ENCODE results near the gene SLC5A12. TPM values are rescaled to one million over a fixed set of nuclear protein-coding genes. Genes with fewer than 3 reads are reported as not detected.

The SLC5A12 gene
- total RNA-seq, 1 donor from 2014 or later: not detected

DNA sequence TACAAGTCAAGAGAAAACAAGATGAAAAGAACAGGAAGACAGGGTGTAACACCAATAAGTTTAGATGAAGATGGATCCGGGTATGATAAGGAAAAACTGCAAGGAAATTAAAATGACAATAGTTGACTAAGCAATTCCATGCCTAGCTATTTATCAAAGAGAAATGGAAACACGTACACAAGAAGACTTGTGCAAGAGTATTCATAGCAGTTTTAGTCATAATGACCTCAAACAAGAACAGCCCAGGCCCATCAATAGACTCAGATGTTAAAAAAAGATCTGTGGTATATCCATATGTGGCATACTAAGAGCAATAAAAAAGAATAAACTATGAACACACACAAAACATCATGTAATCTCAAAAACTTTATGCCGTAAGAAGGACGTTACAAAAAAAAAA lies 33.2 kb downstream of the SLC5A12 start:
- DNase-seq (no peak), ATAC-seq (no peak)

DNA sequence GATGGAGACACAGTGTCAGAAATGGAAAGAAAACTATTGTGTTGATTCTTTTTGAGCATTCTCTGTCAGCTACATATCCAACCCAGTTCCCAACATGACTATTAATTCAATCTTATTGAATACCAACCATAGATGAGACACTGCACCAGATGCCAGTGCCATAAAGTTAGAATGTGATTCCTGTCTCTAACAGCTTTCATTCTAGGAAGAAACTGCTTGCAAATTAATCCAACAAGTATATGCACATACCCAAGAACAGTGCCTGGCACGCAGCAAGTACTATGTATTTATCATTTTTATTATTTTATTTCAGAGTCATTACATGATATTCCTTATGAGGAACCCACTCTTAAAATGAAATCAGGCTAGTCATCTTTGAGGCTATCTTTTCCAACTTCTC lies 34.5 kb downstream of the SLC5A12 start:
- Histone ChIP-seq H3K27me3 (ENCODE audit: low read depth) (no peaks in the 10 kb centered on the region), H3K4me3 (no peak overlapping the region), H3K27ac (no peak overlapping the region), H3K9me3 (no peaks in the 10 kb centered on the region), H3K4me1 (no peaks in the 10 kb centered on the region), H3K36me3 (no peaks in the 10 kb centered on the region)
- ATAC-seq (no peak), DNase-seq (no peak)
- TF ChIP-seq, protein P1, sequence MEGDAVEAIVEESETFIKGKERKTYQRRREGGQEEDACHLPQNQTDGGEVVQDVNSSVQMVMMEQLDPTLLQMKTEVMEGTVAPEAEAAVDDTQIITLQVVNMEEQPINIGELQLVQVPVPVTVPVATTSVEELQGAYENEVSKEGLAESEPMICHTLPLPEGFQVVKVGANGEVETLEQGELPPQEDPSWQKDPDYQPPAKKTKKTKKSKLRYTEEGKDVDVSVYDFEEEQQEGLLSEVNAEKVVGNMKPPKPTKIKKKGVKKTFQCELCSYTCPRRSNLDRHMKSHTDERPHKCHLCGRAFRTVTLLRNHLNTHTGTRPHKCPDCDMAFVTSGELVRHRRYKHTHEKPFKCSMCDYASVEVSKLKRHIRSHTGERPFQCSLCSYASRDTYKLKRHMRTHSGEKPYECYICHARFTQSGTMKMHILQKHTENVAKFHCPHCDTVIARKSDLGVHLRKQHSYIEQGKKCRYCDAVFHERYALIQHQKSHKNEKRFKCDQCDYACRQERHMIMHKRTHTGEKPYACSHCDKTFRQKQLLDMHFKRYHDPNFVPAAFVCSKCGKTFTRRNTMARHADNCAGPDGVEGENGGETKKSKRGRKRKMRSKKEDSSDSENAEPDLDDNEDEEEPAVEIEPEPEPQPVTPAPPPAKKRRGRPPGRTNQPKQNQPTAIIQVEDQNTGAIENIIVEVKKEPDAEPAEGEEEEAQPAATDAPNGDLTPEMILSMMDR (IDR thresholded peaks at IDR 0.05): no peak
- intact Hi-C loops (cut with DNase I): no loop called here

More for the DNA sequence above, 33.2 kb downstream of the SLC5A12 start:
- Histone ChIP-seq H3K9me3 (no peaks in the 10 kb centered on the region), H3K4me1 (no peaks in the 10 kb centered on the region), H3K27ac (no peak overlapping the region), H3K27me3 (ENCODE audit: low read depth) (no peaks in the 10 kb centered on the region), H3K36me3 (no peaks in the 10 kb centered on the region), H3K4me3 (no peak overlapping the region)
- intact Hi-C loops (cut with DNase I): no loop called here
- TF ChIP-seq, protein P1 (IDR thresholded peaks at IDR 0.05): no peak

DNA sequence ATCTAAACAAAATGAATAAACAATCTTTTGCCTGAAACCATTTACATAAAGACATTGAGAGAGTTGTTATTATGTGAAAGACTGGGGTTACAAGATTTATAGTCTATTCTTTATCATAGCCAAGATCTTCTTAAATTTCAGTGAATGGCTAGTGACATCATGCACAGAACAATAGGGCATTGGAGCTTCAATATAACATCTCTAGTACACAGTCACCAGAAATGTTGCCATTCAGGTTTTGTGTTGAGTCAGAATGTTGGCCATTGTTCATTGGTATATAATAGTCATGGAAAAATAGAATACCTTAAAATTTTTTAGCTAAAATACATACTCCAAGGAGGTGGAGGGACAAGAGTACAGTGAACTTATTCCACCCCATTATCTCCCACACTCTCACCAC lies 44.3 kb downstream of the SLC5A12 start:
- intact Hi-C loops (cut with DNase I): no loop called here

DNA sequence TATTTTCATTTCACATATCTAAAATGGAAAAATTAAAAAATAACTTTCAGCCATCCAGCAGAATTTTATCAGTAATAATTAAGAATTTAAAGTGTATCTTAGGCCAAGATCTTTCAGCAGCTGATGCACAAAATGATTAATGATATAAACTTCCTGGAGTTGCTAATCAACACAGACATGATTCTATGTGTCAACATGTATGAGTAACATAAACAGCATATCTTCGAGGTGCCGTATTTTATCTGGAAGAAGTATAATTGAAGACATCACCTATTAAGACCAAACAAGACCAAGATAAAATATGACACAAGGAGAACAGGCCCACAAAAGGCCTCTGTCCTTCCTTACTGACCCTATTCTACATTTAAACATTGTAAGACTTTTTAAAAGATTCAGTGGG lies 45.2 kb downstream of the SLC5A12 start:
- ATAC-seq: no peak
- Histone ChIP-seq H3K4me1 (no peaks in the 10 kb centered on the region), H3K27me3 (ENCODE audit: low read depth) (no peaks in the 10 kb centered on the region), H3K36me3 (no peaks in the 10 kb centered on the region), H3K9me3 (no peaks in the 10 kb centered on the region), H3K4me3 (no peak overlapping the region), H3K27ac (no peak overlapping the region)
- no peak for DNase-seq
- TF ChIP-seq, protein P1 (IDR thresholded peaks at IDR 0.05): no peak
- intact Hi-C loops (cut with DNase I): no loop called here

More for the DNA sequence above, 44.3 kb downstream of the SLC5A12 start:
- Histone ChIP-seq H3K27ac (no peak overlapping the region), H3K27me3 (ENCODE audit: low read depth) (no peaks in the 10 kb centered on the region), H3K4me3 (no peak overlapping the region), H3K36me3 (no peaks in the 10 kb centered on the region), H3K9me3 (no peaks in the 10 kb centered on the region), H3K4me1 (no peaks in the 10 kb centered on the region)
- TF ChIP-seq, protein P1 (IDR thresholded peaks at IDR 0.05): no peak
- DNase-seq (no peak), ATAC-seq (no peak)

DNA sequence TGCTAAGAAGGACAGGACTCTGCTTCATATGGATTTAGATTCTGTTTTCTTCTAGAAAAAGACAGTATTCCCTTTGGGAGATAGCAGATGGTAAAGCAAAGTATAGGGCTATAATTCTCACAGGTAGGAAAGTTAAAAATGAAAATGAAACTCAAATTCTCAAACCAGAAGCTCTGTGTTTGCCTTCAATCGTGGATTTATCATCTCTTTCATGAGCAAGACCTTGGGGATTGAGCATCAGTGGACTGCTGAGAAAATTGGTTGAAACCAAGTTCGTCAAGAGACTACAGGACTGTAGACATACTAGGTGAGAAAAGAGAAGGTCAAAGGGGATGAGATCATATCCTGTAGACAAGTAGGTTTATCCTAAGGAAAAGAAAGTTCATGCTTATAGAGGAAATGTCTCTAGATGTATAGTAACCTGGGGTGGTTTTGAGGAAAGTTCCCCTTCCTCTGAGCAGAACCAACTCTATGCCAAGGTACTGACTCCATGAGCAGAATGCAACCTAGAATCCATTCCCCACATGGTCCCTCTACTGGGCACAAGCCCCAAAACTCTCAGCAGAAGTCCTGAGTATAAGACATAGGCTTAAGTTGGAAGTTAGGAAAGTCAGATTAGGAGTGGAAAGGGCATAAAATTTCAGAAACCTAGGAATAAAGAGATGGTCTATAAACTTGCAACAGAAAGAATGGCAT lies 46.5 kb downstream of the SLC5A12 start:
- no peaks in the 10 kb centered on the region for H3K27me3 ChIP-seq (ENCODE audit: low read depth)
- DNase-seq (no peak), ATAC-seq (no peak)
- H3K4me3 ChIP-seq: no peak overlapping the region
- no peaks in the 10 kb centered on the region for H3K36me3 ChIP-seq
- H3K9me3 ChIP-seq: no peaks in the 10 kb centered on the region
- TF ChIP-seq, protein P1 (IDR thresholded peaks at IDR 0.05): no peak
- no peaks in the 10 kb centered on the region for H3K4me1 ChIP-seq
- intact Hi-C loops (cut with DNase I): no loop called here
- H3K27ac ChIP-seq: no peak overlapping the region
